ACHN (cell line): ENCODE measurements around the gene EPHB2.
"Not testable (repeated sequence)": the region's sequence is repeated elsewhere in the genome, so short reads cannot be mapped to it uniquely, and the experiment has no call there.

Experiments used
- DNase-seq: peaks from one replicate; pipeline ENCODE4 v3.0.0-alpha.2; 2015
- in situ Hi-C: cut with HindIII; loops from 2 replicates; pipeline ENCODE4 v1.10.0; 2017; ENCODE audit warnings: low sequenced_read_pairs, low pct_ligation_motif_present, low pct_unique_long_range_greater_than_20kb

Gene EPHB2

GRCh38 chr1:22838965-22839364, 128.3 kb downstream of the EPHB2 start:
- in situ Hi-C loops: no loop called here
- no peak for DNase-seq

DNA sequence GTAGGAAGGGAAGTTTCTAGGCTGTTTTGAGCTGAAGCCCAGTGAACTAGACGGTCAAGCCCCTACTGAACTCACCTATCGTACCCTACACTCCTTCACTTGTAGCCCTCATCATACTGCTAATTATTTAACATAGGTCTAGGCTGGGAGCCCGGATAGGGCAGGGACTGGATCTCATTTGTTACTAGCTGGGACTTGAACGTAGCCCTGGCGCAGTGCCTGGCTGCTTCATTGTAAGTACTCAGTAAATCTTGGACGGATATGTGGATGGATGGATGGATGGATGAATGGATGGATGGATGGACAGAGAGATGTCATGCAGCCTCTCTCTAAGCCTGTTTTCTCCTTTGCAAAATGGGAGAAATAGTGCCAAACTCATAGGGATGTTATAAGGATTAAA, 129.2 kb downstream of the EPHB2 start:
- no peak for DNase-seq
- in situ Hi-C loops: no loop called here

DNA sequence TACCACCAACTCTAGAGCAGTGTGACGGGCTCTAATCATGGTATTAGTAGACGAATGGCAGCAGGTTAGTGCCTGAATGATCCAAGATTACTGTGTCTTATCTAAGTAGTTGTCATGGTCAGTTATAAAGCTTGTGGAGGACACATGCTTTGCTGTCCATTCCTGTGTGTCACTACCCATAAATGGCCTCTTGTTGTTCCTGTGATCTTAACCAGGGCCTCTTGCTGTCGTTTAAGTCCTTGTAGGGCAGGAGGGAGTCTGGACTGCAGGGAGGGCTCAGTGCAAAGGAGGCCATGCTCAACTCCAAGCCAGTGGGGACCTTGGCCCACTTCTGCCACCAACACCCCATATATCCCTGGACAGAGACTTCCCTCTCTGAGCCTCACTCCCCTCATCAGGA, 130.5 kb downstream of the EPHB2 start:
- DNase-seq: no peak
- in situ Hi-C loops: no loop called here

GRCh38 chr1:22841860-22842281, 131.2 kb downstream of the EPHB2 start:
- DNase-seq: no peak
- in situ Hi-C loops: no loop called here

DNA sequence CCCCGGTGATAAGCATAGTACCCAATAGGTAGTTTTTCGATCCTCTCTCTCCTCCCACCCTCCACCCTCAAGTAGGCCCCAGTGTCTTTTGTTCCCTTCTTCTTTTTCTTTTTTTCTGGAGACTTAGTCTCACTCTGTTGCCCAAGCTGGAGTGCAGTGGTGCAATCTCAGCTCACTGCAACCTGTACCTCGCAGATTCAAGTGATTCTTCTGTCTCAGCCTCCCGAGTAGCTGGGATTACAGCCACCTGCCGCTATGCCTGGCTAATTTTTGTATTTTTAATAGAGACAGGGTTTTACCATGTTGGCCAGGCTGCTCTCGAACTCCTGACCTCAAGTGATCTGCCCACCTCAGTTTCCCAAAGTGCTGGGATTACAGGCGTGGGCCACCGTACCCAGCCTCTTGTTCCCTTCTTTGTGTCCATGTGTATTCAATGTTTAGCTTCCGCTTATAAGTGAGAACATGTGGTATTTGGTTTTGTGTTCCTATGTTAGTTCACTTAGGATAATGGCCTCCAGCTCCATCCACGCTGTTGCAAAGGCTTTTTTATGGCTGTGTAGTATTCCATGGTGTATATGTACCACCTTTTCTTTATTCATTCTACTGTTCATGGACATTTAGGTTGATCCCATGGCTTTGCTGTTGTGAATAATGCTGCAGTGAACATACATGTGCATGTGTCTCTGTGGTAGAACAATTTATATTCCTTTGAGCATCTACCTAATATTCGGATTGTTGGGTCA, 133.0 kb downstream of the EPHB2 start:
- DNase-seq, in situ Hi-C loops: not testable (repeated sequence)

DNA sequence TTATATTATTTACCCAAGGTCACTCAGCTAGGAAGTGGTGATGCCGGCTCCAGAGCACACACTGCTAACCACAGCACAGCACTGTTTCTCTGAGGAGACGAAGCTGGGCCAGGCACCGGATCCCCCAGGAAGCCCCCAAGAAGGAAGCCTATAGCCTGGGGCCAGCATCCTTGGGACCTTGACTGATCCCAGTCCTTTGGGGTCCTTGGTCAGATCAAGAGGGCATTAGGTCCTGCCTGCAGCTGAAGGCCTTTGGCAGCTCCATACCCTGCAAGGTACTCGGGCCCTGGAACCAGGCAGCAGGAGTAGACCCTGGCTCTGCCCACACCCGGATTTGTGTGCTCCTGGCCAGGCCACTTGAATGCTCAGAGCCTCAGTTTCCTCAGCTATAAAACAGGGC, 134.0 kb downstream of the EPHB2 start:
- in situ Hi-C loops: no loop called here
- no peak for DNase-seq

DNA sequence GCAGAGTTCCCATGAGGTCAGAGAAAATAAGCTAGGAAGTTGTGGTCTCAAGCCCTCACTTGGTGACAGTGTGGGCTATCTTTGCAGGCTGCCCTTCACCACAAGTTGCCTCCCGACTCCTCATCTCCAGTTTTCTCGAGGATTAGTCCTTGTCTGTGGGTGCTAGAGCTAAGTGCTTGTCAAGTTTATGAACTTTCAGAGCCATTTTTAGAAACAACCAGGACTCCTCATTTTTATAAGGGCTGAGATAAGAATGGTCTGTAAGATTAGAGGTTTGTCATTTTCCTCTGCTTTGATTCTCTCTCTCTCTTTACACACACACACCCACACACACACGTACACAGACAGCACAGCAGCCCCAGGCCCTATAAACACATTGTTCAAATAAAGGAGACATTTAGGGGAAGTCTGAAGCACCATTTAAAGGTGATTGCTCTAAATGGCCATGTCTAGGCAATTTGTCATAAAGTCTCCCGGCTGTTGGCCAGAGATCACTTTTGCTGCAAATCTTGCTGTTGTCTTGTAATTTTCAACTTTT, 134.8 kb downstream of the EPHB2 start:
- in situ Hi-C loops: no loop called here
- DNase-seq: no peak

DNA sequence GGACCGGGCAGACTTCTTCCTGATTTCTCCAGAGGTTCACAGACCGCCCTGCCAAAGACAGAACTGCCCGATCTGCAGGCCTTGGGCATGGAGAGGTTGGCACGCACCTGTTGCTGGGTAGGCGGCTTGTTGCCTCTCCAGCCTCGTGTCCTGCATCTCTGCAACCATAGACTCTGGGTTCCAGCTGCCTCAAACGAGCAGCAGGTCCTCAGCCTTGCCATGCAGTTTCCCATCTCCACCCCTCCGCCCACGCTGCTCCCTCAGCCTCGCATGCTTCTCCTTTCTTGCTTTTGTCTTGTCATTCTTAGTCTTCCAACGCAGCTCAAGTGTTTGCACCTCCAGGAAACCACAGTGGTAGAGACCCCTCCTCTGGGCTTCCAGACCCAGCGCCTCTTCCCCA, 135.8 kb downstream of the EPHB2 start:
- in situ Hi-C loops: no loop called here
- DNase-seq: no peak

- no peak for DNase-seq
- in situ Hi-C loops: no loop called here
Measured at GRCh38 chr1:22847249-22847648, 136.6 kb downstream of the EPHB2 start.

- DNase-seq: no peak
- in situ Hi-C loops: no loop called here
Measured at GRCh38 chr1:22847709-22848108, 137.1 kb downstream of the EPHB2 start.

DNA sequence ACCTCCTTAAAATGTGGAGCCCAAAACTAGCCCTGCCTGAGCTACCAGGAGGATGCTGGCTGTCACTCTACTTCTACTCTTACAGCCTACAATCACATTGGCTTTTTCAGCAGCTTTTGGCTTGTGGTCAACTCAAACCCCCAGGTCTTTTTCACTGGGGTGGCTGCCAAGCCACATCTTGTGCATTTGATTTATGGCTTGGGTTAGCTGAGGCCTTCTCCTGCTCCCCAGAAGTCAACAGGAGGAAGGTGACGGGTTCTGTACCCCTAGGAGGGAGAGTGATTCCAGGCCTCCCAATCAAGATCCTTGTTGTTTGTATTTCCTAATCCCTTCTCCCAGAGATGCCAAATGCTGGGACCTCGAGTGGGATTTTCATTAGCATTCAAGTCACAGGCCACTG, 137.8 kb downstream of the EPHB2 start:
- DNase-seq: no peak
- in situ Hi-C loops: no loop called here

GRCh38 chr1:22849770-22850169, 139.1 kb downstream of the EPHB2 start:
- in situ Hi-C loops: no loop called here
- no peak for DNase-seq

DNA sequence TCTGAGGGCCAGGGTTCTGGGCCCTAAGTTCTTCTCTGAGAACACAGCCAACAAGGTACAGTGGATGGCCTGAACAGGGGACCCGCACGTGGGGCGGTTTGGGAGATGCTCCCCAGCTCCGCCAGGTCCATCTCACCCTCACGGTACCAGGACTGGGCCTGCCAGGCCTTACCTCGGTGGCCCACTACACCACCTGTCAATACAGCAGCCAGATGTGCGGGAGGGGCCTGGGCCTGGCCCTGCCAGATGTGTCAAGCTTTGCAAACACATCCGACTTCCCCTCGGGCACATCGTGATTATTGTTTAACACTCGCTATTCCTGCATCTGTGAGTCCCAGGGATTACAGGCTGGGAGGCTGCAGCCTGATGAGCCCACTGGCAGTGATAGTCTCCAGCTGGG, 139.6 kb downstream of the EPHB2 start:
- in situ Hi-C loops: no loop called here
- no peak for DNase-seq

- in situ Hi-C loops: no loop called here
- DNase-seq: no peak
Measured at GRCh38 chr1:22850681-22851080, 140.0 kb downstream of the EPHB2 start.

DNA sequence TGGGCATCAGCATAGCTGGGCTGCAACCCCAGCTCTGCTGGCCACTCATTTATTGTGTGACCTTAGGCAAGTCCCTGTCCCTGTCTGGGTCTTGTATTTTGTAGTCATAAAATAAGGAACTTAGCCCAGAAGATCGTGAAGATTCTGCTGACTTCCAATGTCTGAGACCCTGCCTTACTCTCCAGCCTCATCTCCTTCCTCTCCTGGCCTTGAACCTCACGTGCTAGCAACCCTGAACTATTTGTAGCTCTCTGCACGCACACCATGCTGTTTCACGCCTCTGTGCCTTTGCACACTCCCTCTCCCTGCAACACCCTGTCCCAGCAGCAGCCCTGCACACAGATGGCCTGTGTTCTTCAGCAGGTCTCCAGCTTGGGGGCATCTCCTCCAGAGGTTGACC, 140.9 kb downstream of the EPHB2 start:
- in situ Hi-C loops: no loop called here
- no peak for DNase-seq

DNA sequence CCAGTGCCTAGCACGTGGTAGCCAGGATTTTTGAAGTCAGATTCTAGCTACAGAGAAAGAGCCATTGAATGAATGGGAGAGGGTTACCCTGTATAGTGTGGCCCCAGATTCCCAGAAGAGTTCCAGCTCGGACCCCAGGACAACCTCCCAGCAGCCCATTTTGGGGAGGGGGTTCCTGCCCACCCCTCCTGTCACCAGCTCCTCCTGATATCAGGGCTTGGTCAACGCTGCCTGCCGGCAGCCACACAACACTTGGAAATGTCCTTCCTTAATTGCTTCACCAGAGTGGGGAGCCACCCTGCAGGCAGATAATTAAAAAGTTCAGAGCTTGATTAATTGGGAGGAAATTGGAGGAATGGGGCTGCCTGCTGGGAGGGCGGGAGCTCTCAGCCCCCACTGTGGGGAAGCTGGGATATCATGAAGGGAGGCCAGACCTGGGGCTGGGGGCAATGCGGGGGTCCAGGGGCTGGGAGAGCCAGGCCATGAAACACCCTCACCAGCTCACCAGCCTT, 141.6 kb downstream of the EPHB2 start:
- no peak for DNase-seq
- in situ Hi-C loops: no loop called here

- no peak for DNase-seq
- in situ Hi-C loops: no loop called here
Measured at GRCh38 chr1:22853651-22854185, 143.1 kb downstream of the EPHB2 start.

DNA sequence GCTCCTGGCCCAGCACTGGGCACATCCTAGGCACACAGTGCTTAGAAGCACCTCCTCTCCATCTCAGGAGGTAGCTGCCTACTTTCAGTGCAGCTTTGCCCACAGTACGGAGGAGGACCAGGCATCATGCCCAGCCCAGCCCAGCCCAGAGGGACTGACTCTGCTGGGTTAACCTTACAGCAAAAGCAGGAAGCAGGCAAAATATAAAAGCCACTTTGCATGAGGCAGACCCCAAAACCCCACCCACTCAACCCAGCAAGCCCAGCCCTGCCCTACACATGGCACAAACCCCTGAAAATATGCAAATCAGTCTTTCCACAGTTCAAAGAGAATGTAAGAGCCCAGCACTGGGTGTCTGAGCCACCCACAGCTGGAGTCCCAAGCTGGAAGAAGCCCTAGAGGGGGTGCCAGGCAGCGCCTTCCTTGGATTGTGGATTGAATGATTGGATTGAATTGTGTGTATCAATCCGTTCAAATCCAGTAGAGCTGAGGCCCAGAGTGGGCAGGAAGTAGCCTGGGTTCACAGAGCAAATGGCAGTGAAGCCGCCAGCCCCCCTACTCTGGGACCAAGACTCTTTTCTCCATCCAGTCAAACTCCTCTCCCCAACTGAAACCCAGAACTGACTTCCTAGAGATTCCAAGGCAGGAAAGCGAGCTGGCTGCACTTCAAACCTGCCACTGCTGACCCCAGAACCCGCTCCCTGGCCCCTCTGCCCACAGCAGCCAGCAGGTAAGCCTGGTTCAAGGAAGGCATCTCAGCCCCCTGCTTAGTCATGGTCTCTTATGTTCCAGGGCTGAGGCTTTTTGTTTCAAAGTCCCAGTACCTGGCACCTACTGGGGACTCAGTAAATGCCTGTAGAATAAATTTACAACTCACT, 144.3 kb downstream of the EPHB2 start:
- no peak for DNase-seq
- in situ Hi-C loops: no loop called here
